GM23248 (cell line): ENCODE data around the gene SHOC1.

Experiments
- EZH2 ChIP-seq: fragments of 200-600 bp; sonication (generic); IDR thresholded peaks from 2 replicates; pipeline ENCODE4 v1.6.1; 2018; ENCODE audit warnings: antibody characterized with exemption, mild to moderate bottlenecking; ENCODE audit not compliant: insufficient read depth, poor library complexity, severe bottlenecking
- EZH2phosphoT487 ChIP-seq: fragments of 200-600 bp; sonication (generic); IDR thresholded peaks from 2 replicates; pipeline ENCODE4 v1.6.1; 2018; ENCODE audit warnings: antibody characterized with exemption, moderate library complexity, mild to moderate bottlenecking, low read depth; ENCODE audit not compliant: insufficient read depth

DNA sequence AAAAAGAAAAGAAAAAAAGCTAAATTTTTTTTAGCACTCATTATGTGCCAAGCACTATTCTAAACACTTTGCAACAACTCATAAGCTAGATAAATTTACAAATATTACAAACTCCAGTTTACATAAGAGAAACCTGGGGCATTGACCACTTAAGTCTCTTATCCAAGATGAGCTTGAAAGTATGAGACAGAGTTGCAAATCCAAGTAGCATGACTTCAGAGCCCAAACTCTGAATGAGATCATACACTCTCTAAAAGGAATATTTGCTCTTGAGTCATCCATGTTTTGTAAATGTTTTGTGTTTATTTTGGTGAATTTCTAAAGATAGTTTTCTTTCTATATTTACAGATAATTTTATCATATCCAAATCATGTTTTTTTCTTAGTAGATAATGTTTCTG, 4.0 kb upstream of the SHOC1 start:
- no peak for TF ChIP-seq EZH2
- no peak for TF ChIP-seq EZH2phosphoT487
